Testis (tissue), 3 donors: Measurements from ENCODE around the gene FAM200A. TPM values are rescaled to one million over a fixed set of nuclear protein-coding genes. Genes with fewer than 3 reads are reported as not detected.

Source experiments
- DNase-seq: peaks from one replicate; pipeline ENCODE4 v3.0.0-alpha.2; 2019
- H3K27ac ChIP-seq, 2 donors: fragments of 200-600 bp; sonication (generic); one replicate each; pipeline ENCODE4 v1.5.1; 2019
- H3K27me3 ChIP-seq: fragments of 200-600 bp; sonication (generic); one replicate; pipeline ENCODE4 v1.5.1; 2019
- H3K36me3 ChIP-seq: fragments of 200-600 bp; sonication (generic); one replicate; pipeline ENCODE4 v1.5.1; 2017; ENCODE audit warnings: low read depth; ENCODE audit errors: missing control alignments
- H3K4me1 ChIP-seq: fragments of 200-600 bp; sonication (generic); one replicate; pipeline ENCODE4 v1.5.1; 2019
- H3K4me3 ChIP-seq, 2 donors: fragments of 200-600 bp; sonication (generic); one replicate each; pipeline ENCODE4 v1.5.1; 2017 to 2019
- H3K9me3 ChIP-seq: fragments of 200-600 bp; sonication (generic); one replicate; pipeline ENCODE4 v1.5.1; 2017
- CTCF ChIP-seq, 3 experiments: fragments of 450-650 bp in 2 of 3; fragments of 200-600 bp in 1 of 3; sonication (generic) in 1 of 3; IDR thresholded peaks; one replicate each; pipeline ENCODE4 v1.5.1; 2016 to 2019; ENCODE audit warnings: antibody characterized with exemption in 3 of 3, mild to moderate bottlenecking in 2 of 3, moderate library complexity in 1 of 3
- POLR2A ChIP-seq: fragments of 450-650 bp; IDR thresholded peaks from one replicate; pipeline ENCODE4 v1.6.1; 2017; ENCODE audit warnings: antibody characterized with exemption, mild to moderate bottlenecking, moderate library complexity
- WGBS, 2 donors: methylation state at CpG; one replicate each; pipeline ENCODE4 v1.1.5; 2018; 5-methylcytosine and 5-hydroxymethylcytosine counted together
- intact Hi-C: fragments of 100-400 bp; cut with DNase I; formaldehyde crosslinking; loops from one replicate; pipeline ENCODE4 v1.15.1; 2023; ENCODE audit warnings: low total_unique reads
- polyA plus RNA-seq: library from polyadenylated mRNA; stranded (reverse); fragments of 350-450 nt; fragmentation: Illumina TruSeq; extraction: RNeasy Lipid Tissue Mini Kit (QIAGEN cat#74804); gene quantifications from one replicate; pipeline ENCODE4 v1.2.3, GENCODE V29; 2014; ENCODE audit warnings: low read depth, low replicate concordance; ENCODE audit not compliant: insufficient read depth
- total RNA-seq, 2 donors: library from RNA; depleted of rRNA; stranded (reverse); fragments of >200 nt; gene quantifications; one replicate each; pipeline ENCODE4 v1.2.3, GENCODE V29; 2016

FAM200A gene
- total and polyA plus RNA-seq, 3 donors from 2014 or later: 9.2 to 11.5 (median 11.4) TPM

GRCh38 chr7:99543081-99543671, 8.7 kb downstream of the FAM200A start:
- no peak for TF ChIP-seq POLR2A
- no peak for TF ChIP-seq CTCF (IDR thresholded peaks at IDR 0.05)
- intact Hi-C loops: no loop called here
- H3K9me3 ChIP-seq: no peaks in the 10 kb centered on the region

GRCh38 chr7:99541212-99541611, 10.7 kb downstream of the FAM200A start:
- no peak for DNase-seq
- 85 to 91% methylated on average over 9 of the region's 9 CpGs for WGBS, 2 donors
- Histone ChIP-seq H3K4me1 (no peaks in the 10 kb centered on the region), H3K9me3 (no peaks in the 10 kb centered on the region), H3K27ac (no peak overlapping the region), H3K27me3 (no peaks in the 10 kb centered on the region), H3K36me3 (no peaks in the 10 kb centered on the region), H3K4me3 (no peak overlapping the region)
- intact Hi-C loops: no loop called here
- TF ChIP-seq CTCF (IDR thresholded peaks at IDR 0.05) (no peak), POLR2A (no peak)

More at GRCh38 chr7:99543081-99543671, 8.7 kb downstream of the FAM200A start:
- DNase-seq: no peak
- Histone ChIP-seq H3K27me3 (no peaks in the 10 kb centered on the region), H3K36me3 (no peaks in the 10 kb centered on the region), H3K27ac (no peak overlapping the region), H3K4me1 (no peaks in the 10 kb centered on the region), H3K4me3 (peak overlapping the region in 1 of 2 donors; percentile 1)
- WGBS, 2 donors: 57 to 72% methylated on average over 15 to 34 of the region's 34 CpGs

- H3K4me1 ChIP-seq: no peaks in the 10 kb centered on the region
- TF ChIP-seq POLR2A (no peak), CTCF (IDR thresholded peaks at IDR 0.05) (no peak)
- no peak overlapping the region for H3K27ac ChIP-seq
- H3K9me3 ChIP-seq: no peaks in the 10 kb centered on the region
- no peak for DNase-seq
- no peak overlapping the region for H3K4me3 ChIP-seq
- 88 to 96% methylated on average over 5 of the region's 5 CpGs for WGBS, 2 donors
- H3K36me3 ChIP-seq: no peaks in the 10 kb centered on the region
- no peaks in the 10 kb centered on the region for H3K27me3 ChIP-seq
- intact Hi-C loops: no loop called here
Observed at GRCh38 chr7:99540542-99540941, 11.4 kb downstream of the FAM200A start.

GRCh38 chr7:99539213-99539811, 12.6 kb downstream of the FAM200A start:
- WGBS, 2 donors: 52 to 59% methylated on average over 7 of the region's 7 CpGs
- Histone ChIP-seq H3K27me3 (no peaks in the 10 kb centered on the region), H3K4me1 (no peaks in the 10 kb centered on the region), H3K4me3 (no peak overlapping the region), H3K27ac (no peak overlapping the region), H3K36me3 (no peaks in the 10 kb centered on the region), H3K9me3 (no peaks in the 10 kb centered on the region)
- no peak for DNase-seq
- intact Hi-C loops: no loop called here
- TF ChIP-seq CTCF (IDR thresholded peaks at IDR 0.05) (no peak), POLR2A (no peak)

- no peak for DNase-seq
- Histone ChIP-seq H3K27ac (no peak overlapping the region), H3K9me3 (no peaks in the 10 kb centered on the region), H3K27me3 (no peaks in the 10 kb centered on the region), H3K4me1 (no peaks in the 10 kb centered on the region), H3K4me3 (no peak overlapping the region), H3K36me3 (no peaks in the 10 kb centered on the region)
- WGBS, 2 donors: 93 to 94% methylated on average over 2 of the region's 2 CpGs
- no peak for TF ChIP-seq CTCF (IDR thresholded peaks at IDR 0.05)
- TF ChIP-seq POLR2A: no peak
- intact Hi-C loops: no loop called here
Observed at GRCh38 chr7:99535667-99536066, 16.2 kb downstream of the FAM200A start.
